Endothelial cell of umbilical vein (primary cell): ENCODE measurements around the gene DOCK4. TPM values are rescaled to one million over a fixed set of nuclear protein-coding genes. Genes with fewer than 3 reads are reported as not detected.

ENCODE experiments used
- BruUV-seq: library from RNA; stranded (reverse); fragments of 400-500 nt; replicated peaks from 2 replicates; lab custom pipeline; 2021; lab: Mats Ljungman, UMichigan
- CTCF ChIA-PET: fragments of 300-600, 350-600 bp; sonication (Branson Sonifier 250); formaldehyde crosslinking; loops from one replicate; lab custom pipeline; 2021; ENCODE audit warnings: antibody characterized with exemption, inconsistent platforms; lab: Charles Lee
- POLR2A ChIA-PET: fragments of 300-600, 350-600 bp; sonication (Branson Sonifier 250); formaldehyde crosslinking; loops from one replicate; lab custom pipeline; 2021; ENCODE audit warnings: antibody characterized with exemption, inconsistent platforms; lab: Charles Lee
- DNase-seq: peaks from one replicate; pipeline ENCODE4 v3.0.0-alpha.2; 2011; ENCODE audit warnings: low read depth, low spot score
- FAIRE-seq: peaks from 2 replicates; lab custom pipeline; 2011; peaks lifted over from hg19 to GRCh38; lab: Jason Lieb, UNC
- H2AFZ ChIP-seq: 2 replicates; pipeline ENCODE4 v1.6.0; 2012; ENCODE audit warnings: low read depth, low read length, control low read depth, inconsistent platforms
- H3K27ac ChIP-seq: 2 replicates; pipeline ENCODE4 v1.5.1; 2011; ENCODE audit warnings: low read depth, mild to moderate bottlenecking, control low read depth, low read length, moderate library complexity; ENCODE audit not compliant: insufficient read depth
- H3K27me3 ChIP-seq, 2 experiments: 2 replicates each; pipeline versions ENCODE4 v1.6.0 to v1.6.1; 2011; ENCODE audit warnings: low read length in 2 of 2, mixed read lengths in 1 of 2; ENCODE audit not compliant: control insufficient read depth in 2 of 2, insufficient read depth in 2 of 2
- H3K36me3 ChIP-seq, 2 experiments: 2 replicates in 1 of 2; 3 replicates in 1 of 2; pipeline ENCODE4 v1.5.1; 2011; ENCODE audit warnings: low read length in 2 of 2, mild to moderate bottlenecking in 1 of 2, moderate library complexity in 1 of 2; ENCODE audit not compliant: control insufficient read depth in 2 of 2, insufficient read depth in 2 of 2; ENCODE audit errors: extremely low read depth in 1 of 2
- H3K4me1 ChIP-seq: 3 replicates; pipeline ENCODE4 v1.5.1; 2011; ENCODE audit warnings: mild to moderate bottlenecking, low read length; ENCODE audit not compliant: control insufficient read depth, insufficient read depth; ENCODE audit errors: extremely low read depth
- H3K4me2 ChIP-seq: 2 replicates; pipeline ENCODE4 v1.6.1; 2011; ENCODE audit warnings: low read length, control low read depth, mixed read lengths; ENCODE audit not compliant: insufficient read depth
- H3K4me3 ChIP-seq, 3 experiments: fragments of 200-600 bp in 1 of 3; sonication (generic), shearing (Covaris generic) in 1 of 3; replicated peaks in 1 of 3; 2 replicates each; pipeline ENCODE4 v1.5.1; 2011 to 2016; ENCODE audit warnings: control low read depth in 3 of 3, low read length in 3 of 3, mild to moderate bottlenecking in 2 of 3, inconsistent platforms in 1 of 3, low read depth in 1 of 3, moderate library complexity in 1 of 3; ENCODE audit not compliant: insufficient read depth in 1 of 3
- H3K79me2 ChIP-seq: 2 replicates; pipeline ENCODE4 v1.6.0; 2012; ENCODE audit warnings: low read length, inconsistent platforms; ENCODE audit not compliant: control insufficient read depth, insufficient read depth
- H3K9ac ChIP-seq: replicated peaks from 2 replicates; pipeline ENCODE3; 2011; ENCODE audit warnings: low read length, control low read depth; ENCODE audit not compliant: insufficient read depth; ENCODE audit errors: extremely low read depth
- H3K9me1 ChIP-seq: replicated peaks from 3 replicates; pipeline ENCODE4 v1.6.0; 2011; ENCODE audit warnings: mild to moderate bottlenecking, low read length; ENCODE audit not compliant: control insufficient read depth, insufficient read depth; ENCODE audit errors: extremely low read depth
- H3K9me3 ChIP-seq: replicated peaks from 2 replicates; pipeline ENCODE4 v1.5.1; 2012; ENCODE audit warnings: low read length, inconsistent platforms; ENCODE audit not compliant: control insufficient read depth, insufficient read depth
- H4K20me1 ChIP-seq: replicated peaks from 2 replicates; pipeline ENCODE3; 2011; ENCODE audit warnings: mild to moderate bottlenecking, low read length; ENCODE audit not compliant: control insufficient read depth, insufficient read depth; ENCODE audit errors: extremely low read depth
- EZH2 ChIP-seq: IDR thresholded peaks from 2 replicates; pipeline ENCODE4 v1.6.1; 2012; ENCODE audit warnings: borderline replicate concordance, low read depth, mild to moderate bottlenecking, moderate library complexity, low read length, inconsistent platforms; ENCODE audit not compliant: severe bottlenecking
- FOS ChIP-seq: IDR thresholded peaks from 2 replicates; pipeline ENCODE4 v1.6.1; 2011; ENCODE audit warnings: mild to moderate bottlenecking, low read length, moderate library complexity, borderline replicate concordance; ENCODE audit not compliant: insufficient read depth
- GATA2 ChIP-seq: IDR thresholded peaks from 2 replicates; pipeline ENCODE4 v1.7.0; 2011; ENCODE audit warnings: low read depth, mild to moderate bottlenecking, moderate library complexity, mixed read lengths, low read length; ENCODE audit not compliant: insufficient read length, insufficient read depth
- JUN ChIP-seq: IDR thresholded peaks from 2 replicates; pipeline ENCODE4 v1.6.1; 2011; ENCODE audit warnings: borderline replicate concordance, low read depth; ENCODE audit not compliant: insufficient read length, insufficient read depth
- MYC ChIP-seq: IDR thresholded peaks from one replicate; pipeline ENCODE4 v1.6.1; 2011; ENCODE audit warnings: mild to moderate bottlenecking, low read depth, low read length
- POLR2A ChIP-seq: IDR thresholded peaks from 2 replicates; pipeline ENCODE4 v1.6.1; 2012; ENCODE audit warnings: low read depth, mild to moderate bottlenecking, control low read depth, low read length
- POLR2AphosphoS5 ChIP-seq: IDR thresholded peaks from 2 replicates; pipeline ENCODE4 v1.6.1; 2012; ENCODE audit warnings: low read depth, mild to moderate bottlenecking, control low read depth, low read length, moderate library complexity; ENCODE audit not compliant: insufficient read depth
- dilution Hi-C: fragments of 300-500 bp; cut with MboI; formaldehyde crosslinking; loops from one replicate; pipeline ENCODE4 v1.15.0; 2019; ENCODE audit warnings: low sequenced_read_pairs; ENCODE audit not compliant: extremely low pct_ligation_motif_present
- intact Hi-C: fragments of 100-400 bp; cut with micrococcal nuclease; formaldehyde crosslinking; loops from one replicate; pipeline ENCODE4 v1.10.0; 2022
- polyA plus RNA-seq, 4 experiments: library from polyadenylated mRNA; depleted of rRNA in 3 of 4; stranded (reverse) in 3 of 4; unstranded in 1 of 4; fragments of >200 nt; gene quantifications; 2 replicates each; pipeline versions ENCODE4 v1.2.1 to v1.2.3, GENCODE V29; 2011 to 2012; ENCODE audit warnings: missing spikeins in 1 of 4
- total RNA-seq: library from RNA; stranded (reverse); gene quantifications from 2 replicates; pipeline ENCODE4 v1.2.3, GENCODE V29; 2021
- TF ChIP-seq, protein P1 (sequence below), 2 donors: IDR thresholded peaks; 1 replicate in 1 of 2; 2 replicates in 1 of 2; pipeline ENCODE4 v1.5.1; 2011; ENCODE audit warnings: low read length in 2 of 2, mild to moderate bottlenecking in 2 of 2, moderate library complexity in 2 of 2, control low read depth in 1 of 2, inconsistent platforms in 1 of 2, low read depth in 1 of 2; ENCODE audit not compliant: insufficient read depth in 1 of 2; ENCODE audit errors: extremely low read depth in 1 of 2
- TF ChIP-seq, protein P2 (sequence below): IDR thresholded peaks from 2 replicates; pipeline ENCODE4 v1.6.1; 2011; ENCODE audit not compliant: insufficient read depth, insufficient read length

The DOCK4 gene
- total and polyA plus RNA-seq, 2 donors (not counting 3 experiments of a cell fraction or from before 2014, with no cell fraction given) = 47.4 to 164 TPM

DNA sequence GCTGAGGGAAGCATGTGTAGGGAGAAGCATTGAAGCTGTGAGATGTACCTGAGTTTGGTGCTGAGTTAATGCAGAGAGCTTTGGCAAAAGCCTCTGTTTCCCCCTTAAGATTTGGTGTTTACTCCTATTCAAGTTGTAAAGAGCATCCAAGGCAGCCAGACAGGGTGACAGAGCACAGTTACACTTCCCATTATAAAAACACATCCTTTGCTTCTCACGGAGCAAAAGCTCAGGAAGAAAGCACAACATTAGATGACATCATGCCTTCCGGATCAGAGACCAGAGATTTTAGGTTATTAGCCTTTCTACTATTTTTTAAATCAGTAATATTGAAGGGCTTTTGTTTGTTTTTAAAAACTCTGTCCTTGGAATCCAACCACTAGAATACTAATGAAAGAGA, 182.9 kb downstream of the DOCK4 start:
- Histone ChIP-seq H2AFZ (no peak overlapping the region), H3K79me2 (peaks cover 87% of the 10 kb centered on the region), H4K20me1 (peaks cover 4% of the 10 kb centered on the region), H3K27me3 (no peaks in the 10 kb centered on the region), H3K9me1 (no peaks in the 10 kb centered on the region), H3K9ac (peak overlapping the region; percentile 73), H3K9me3 (no peaks in the 10 kb centered on the region), H3K36me3 (no peaks in the 10 kb centered on the region), H3K4me3 (peak overlapping the region in 1 of 3 experiments; percentile 19), H3K4me1 (peaks cover 43% of the 10 kb centered on the region), H3K4me2 (peak overlapping the region; percentile 48), H3K27ac (peak overlapping the region; percentile 97)
- dilution Hi-C loops (no loop called here), intact Hi-C loops (loop anchor here (1.0 to 10.0 kb wide), 3 partner anchors 57 to 392 kb away; no protein-coding TSS in a partner anchor)
- no TSS peak for BruUV-seq
- FAIRE-seq (peak; percentile 81), DNase-seq (peak; percentile 95)
- TF ChIP-seq JUN (peak; percentile 83), POLR2A (no peak), FOS (peak; percentile 55)
- POLR2A ChIA-PET = interaction anchor here (0.7 kb wide), 1 partner anchor 88 kb away, joined by 3 read pairs; no protein-coding TSS in a partner anchor
- CTCF ChIA-PET = interaction anchor here (0.7 to 1.8 kb wide), 5 partner anchors 27 to 138 kb away, joined by 3 to 5 read pairs (median 3); no protein-coding TSS in a partner anchor

DNA sequence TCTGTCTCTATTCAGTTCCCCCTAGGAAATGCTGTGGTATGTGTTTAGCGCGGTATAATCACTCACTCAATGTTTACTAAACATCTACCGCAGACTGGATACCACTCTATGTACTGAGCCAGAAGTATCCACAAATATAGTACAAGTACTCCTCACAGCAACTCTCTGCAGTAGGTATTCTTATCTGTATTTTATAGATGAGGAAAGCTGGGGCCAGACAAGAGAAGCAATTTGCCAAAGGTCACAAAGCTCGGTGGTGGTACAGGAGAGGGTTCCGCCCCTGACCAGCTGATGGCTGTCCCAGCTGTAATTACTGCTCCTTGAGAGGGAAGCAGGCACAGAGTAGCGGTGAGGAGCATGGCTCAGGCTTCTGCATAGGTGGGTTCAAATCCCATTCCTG, 184.1 kb downstream of the DOCK4 start:
- FAIRE-seq (no peak), DNase-seq (no peak)
- no peak overlapping the region for H3K4me3 ChIP-seq
- peaks cover 86% of the 10 kb centered on the region for H3K79me2 ChIP-seq
- CTCF ChIA-PET = interaction anchor here (1.2 to 1.8 kb wide), 2 partner anchors 58 to 388 kb away, joined by 3 to 4 read pairs; no protein-coding TSS in a partner anchor
- no peaks in the 10 kb centered on the region for H3K27me3 ChIP-seq
- H4K20me1 ChIP-seq = peaks cover 4% of the 10 kb centered on the region
- no peaks in the 10 kb centered on the region for H3K9me3 ChIP-seq
- no peaks in the 10 kb centered on the region for H3K36me3 ChIP-seq
- H3K9ac ChIP-seq = no peak overlapping the region
- POLR2A ChIA-PET = interaction anchor here (1.0 kb wide), 1 partner anchor 183 kb away, joined by 4 read pairs; no protein-coding TSS in a partner anchor
- H3K4me2 ChIP-seq = no peak overlapping the region
- no peak for TF ChIP-seq JUN
- TF ChIP-seq POLR2A = no peak
- no peak for TF ChIP-seq MYC
- no peak for TF ChIP-seq GATA2
- no peak for TF ChIP-seq FOS
- TF ChIP-seq EZH2 = no peak
- TF ChIP-seq, protein P1, sequence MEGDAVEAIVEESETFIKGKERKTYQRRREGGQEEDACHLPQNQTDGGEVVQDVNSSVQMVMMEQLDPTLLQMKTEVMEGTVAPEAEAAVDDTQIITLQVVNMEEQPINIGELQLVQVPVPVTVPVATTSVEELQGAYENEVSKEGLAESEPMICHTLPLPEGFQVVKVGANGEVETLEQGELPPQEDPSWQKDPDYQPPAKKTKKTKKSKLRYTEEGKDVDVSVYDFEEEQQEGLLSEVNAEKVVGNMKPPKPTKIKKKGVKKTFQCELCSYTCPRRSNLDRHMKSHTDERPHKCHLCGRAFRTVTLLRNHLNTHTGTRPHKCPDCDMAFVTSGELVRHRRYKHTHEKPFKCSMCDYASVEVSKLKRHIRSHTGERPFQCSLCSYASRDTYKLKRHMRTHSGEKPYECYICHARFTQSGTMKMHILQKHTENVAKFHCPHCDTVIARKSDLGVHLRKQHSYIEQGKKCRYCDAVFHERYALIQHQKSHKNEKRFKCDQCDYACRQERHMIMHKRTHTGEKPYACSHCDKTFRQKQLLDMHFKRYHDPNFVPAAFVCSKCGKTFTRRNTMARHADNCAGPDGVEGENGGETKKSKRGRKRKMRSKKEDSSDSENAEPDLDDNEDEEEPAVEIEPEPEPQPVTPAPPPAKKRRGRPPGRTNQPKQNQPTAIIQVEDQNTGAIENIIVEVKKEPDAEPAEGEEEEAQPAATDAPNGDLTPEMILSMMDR (IDR thresholded peaks at IDR 0.05; ENCODE audit: extremely low read depth in 1 of 2, insufficient read depth in 1 of 2, low read depth in 1 of 2, low read length in 2 of 2) = no peak
- TF ChIP-seq POLR2AphosphoS5 = no peak
- TF ChIP-seq, protein P2, sequence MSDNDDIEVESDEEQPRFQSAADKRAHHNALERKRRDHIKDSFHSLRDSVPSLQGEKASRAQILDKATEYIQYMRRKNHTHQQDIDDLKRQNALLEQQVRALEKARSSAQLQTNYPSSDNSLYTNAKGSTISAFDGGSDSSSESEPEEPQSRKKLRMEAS = no peak
- H2AFZ ChIP-seq = no peak overlapping the region
- no TSS peak for BruUV-seq
- intact Hi-C loops = loop anchor here (10.0 kb wide), 1 partner anchor 393 kb away; no protein-coding TSS in a partner anchor
- peak overlapping the region; percentile 97 for H3K27ac ChIP-seq
- peaks cover 43% of the 10 kb centered on the region for H3K4me1 ChIP-seq
- dilution Hi-C loops = no loop called here
- H3K9me1 ChIP-seq = no peaks in the 10 kb centered on the region
